Right atrium auricular region (tissue), 2 donors: ENCODE results near the gene KRT31. TPM values are rescaled to one million over a fixed set of nuclear protein-coding genes. Genes with fewer than 3 reads are reported as not detected.

ENCODE experiments used
- DNase-seq: peaks from one replicate; pipeline ENCODE4 v3.0.0-alpha.2; 2019; ENCODE audit warnings: low spot score
- H3K27ac ChIP-seq, 2 donors: fragments of 200-600 bp; sonication (generic); 1 replicate in 1 of 2; 2 replicates in 1 of 2; pipeline ENCODE4 v1.5.1; 2016 to 2019
- H3K27me3 ChIP-seq, 2 donors: fragments of 200-600 bp; sonication (generic); one replicate each; pipeline versions ENCODE4 v1.5.1 to v1.6.0; 2017 to 2019
- H3K36me3 ChIP-seq: fragments of 200-600 bp; sonication (generic); one replicate; pipeline ENCODE4 v1.5.1; 2016
- H3K4me1 ChIP-seq, 2 donors: fragments of 200-600 bp; sonication (generic); one replicate each; pipeline versions ENCODE4 v1.5.1 to v1.6.0; 2017 to 2019
- H3K4me3 ChIP-seq, 2 donors: fragments of 200-600 bp; sonication (generic); 1 replicate in 1 of 2; 2 replicates in 1 of 2; pipeline ENCODE4 v1.5.1; 2017 to 2019; ENCODE audit warnings: mild to moderate bottlenecking in 1 of 2, moderate library complexity in 1 of 2
- H3K9me3 ChIP-seq, 2 donors: fragments of 200-600 bp; sonication (generic); one replicate each; pipeline ENCODE4 v1.5.1; 2019
- CTCF ChIP-seq, 2 donors: fragments of 200-600 bp; sonication (generic); IDR thresholded peaks; one replicate each; pipeline ENCODE4 v1.5.1; 2019; ENCODE audit warnings: antibody characterized with exemption in 2 of 2
- total RNA-seq, 2 donors: library from RNA; depleted of rRNA; stranded (reverse); fragments of >200 nt; gene quantifications; one replicate each; pipeline ENCODE4 v1.1.0, GENCODE V29; 2016

Gene KRT31
- total RNA-seq, 2 donors from 2014 or later, result not detected

GRCh38 chr17:41417127-41417526, 19.7 kb upstream of the KRT31 start:
- no peak for DNase-seq
- H3K9me3 ChIP-seq, result no peaks in the 10 kb centered on the region
- H3K4me3 ChIP-seq, result no peak overlapping the region
- H3K36me3 ChIP-seq, result no peaks in the 10 kb centered on the region
- no peak for TF ChIP-seq CTCF (IDR thresholded peaks at IDR 0.05)
- H3K27ac ChIP-seq, result no peak overlapping the region
- H3K27me3 ChIP-seq, result no peaks in the 10 kb centered on the region
- peaks cover 0 to 9% of the 10 kb centered on the region in 2 donors for H3K4me1 ChIP-seq

- H3K4me3 ChIP-seq, result no peak overlapping the region
- no peaks in the 10 kb centered on the region for H3K27me3 ChIP-seq
- no peaks in the 10 kb centered on the region for H3K36me3 ChIP-seq
- H3K4me1 ChIP-seq, result peaks cover 0 to 9% of the 10 kb centered on the region in 2 donors
- no peaks in the 10 kb centered on the region for H3K9me3 ChIP-seq
- no peak for TF ChIP-seq CTCF (IDR thresholded peaks at IDR 0.05)
- DNase-seq, result no peak
- no peak overlapping the region for H3K27ac ChIP-seq
Measured at GRCh38 chr17:41416479-41416878, 19.1 kb upstream of the KRT31 start.

DNA sequence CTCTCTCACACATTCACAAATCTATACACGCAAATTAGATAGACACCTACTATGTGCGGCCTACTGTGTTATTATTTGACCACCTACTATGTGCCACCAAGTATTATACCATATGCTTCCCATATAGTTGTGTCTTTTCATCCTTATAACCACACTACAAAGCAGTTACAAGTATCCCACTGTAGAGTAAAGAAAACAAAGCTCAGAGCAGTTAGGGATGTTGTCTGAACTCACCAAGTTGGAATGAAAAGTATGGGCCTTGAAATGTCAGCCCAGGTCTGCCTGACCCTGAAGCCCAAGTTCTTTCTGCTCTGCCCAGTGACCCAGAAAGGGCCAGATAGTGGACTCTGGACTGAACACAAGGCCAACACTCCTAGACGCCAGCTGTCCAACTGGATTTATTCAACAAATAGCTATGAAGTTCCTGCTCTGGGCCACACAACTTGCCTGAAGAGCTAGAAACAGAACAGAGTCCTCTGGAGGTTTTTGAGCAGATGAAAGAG, 18.5 kb upstream of the KRT31 start:
- H3K27ac ChIP-seq, result no peak overlapping the region
- TF ChIP-seq CTCF (IDR thresholded peaks at IDR 0.05), result no peak
- H3K9me3 ChIP-seq, result no peaks in the 10 kb centered on the region
- no peak for DNase-seq
- no peak overlapping the region for H3K4me3 ChIP-seq
- no peaks in the 10 kb centered on the region for H3K27me3 ChIP-seq
- H3K36me3 ChIP-seq, result no peaks in the 10 kb centered on the region
- H3K4me1 ChIP-seq, result peaks cover 0 to 9% of the 10 kb centered on the region in 2 donors

GRCh38 chr17:41415411-41415810, 18.0 kb upstream of the KRT31 start:
- no peak overlapping the region for H3K4me3 ChIP-seq
- H3K36me3 ChIP-seq, result no peaks in the 10 kb centered on the region
- no peaks in the 10 kb centered on the region for H3K27me3 ChIP-seq
- no peak for DNase-seq
- no peak overlapping the region for H3K27ac ChIP-seq
- no peaks in the 10 kb centered on the region for H3K9me3 ChIP-seq
- peaks cover 0 to 9% of the 10 kb centered on the region in 2 donors for H3K4me1 ChIP-seq
- no peak for TF ChIP-seq CTCF (IDR thresholded peaks at IDR 0.05)

DNA sequence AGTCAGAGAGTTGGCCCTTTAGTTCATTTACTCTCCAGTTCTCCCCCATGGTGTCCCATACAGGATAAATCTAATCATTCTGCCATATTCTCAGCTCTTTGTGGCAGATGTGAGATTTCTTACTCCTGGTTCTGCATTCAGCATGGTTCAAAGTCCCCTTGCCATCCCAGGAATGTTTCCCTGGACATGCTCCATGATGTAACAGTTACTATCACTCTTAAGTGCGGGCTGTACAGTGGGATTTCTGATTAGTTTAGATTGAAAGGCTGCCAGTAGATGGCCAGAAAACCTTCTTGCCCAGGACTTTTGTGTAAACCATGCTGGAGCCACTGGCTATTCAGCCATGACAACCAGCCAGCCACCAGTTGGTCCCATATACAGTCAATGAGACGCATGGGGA, 16.6 kb upstream of the KRT31 start:
- no peaks in the 10 kb centered on the region for H3K36me3 ChIP-seq
- TF ChIP-seq CTCF (IDR thresholded peaks at IDR 0.05), result no peak
- H3K27me3 ChIP-seq, result no peaks in the 10 kb centered on the region
- H3K9me3 ChIP-seq, result no peaks in the 10 kb centered on the region
- H3K4me1 ChIP-seq, result peaks cover 0 to 9% of the 10 kb centered on the region in 2 donors
- DNase-seq, result no peak
- no peak overlapping the region for H3K27ac ChIP-seq
- no peak overlapping the region for H3K4me3 ChIP-seq

DNA sequence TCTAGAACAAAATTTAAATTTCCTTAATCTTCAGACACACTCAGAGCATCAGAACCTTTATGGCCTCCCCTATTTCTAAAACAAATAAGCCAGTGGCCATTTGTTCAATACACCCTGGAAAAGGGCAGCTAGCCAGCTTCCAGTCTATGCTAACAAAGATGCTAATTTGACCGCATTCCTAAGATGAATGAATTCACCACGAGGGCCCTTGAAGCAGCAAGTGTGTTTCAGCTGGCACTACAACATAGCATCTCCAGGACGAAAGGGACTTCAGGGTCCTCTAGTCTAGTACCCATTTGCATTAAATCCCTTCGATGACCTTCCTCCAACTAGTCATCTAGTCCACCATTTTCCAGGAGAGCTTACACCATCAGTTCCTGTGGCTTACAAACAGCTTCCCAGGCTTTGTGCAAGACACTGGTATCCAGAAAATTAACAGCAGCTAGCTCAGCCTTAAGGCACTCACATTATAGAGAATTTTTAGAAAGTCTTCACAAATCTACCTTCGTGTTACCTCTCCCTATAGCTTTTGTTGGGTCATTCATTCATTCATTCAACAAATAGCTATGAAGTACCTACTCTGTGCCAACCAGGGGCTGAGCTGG, 16.0 kb upstream of the KRT31 start:
- no peak for DNase-seq
- no peak overlapping the region for H3K27ac ChIP-seq

More for the DNA sequence above, 16.0 kb upstream of the KRT31 start:
- H3K4me1 ChIP-seq, result peaks cover 0 to 9% of the 10 kb centered on the region in 2 donors
- H3K27me3 ChIP-seq, result no peaks in the 10 kb centered on the region
- H3K9me3 ChIP-seq, result no peaks in the 10 kb centered on the region
- TF ChIP-seq CTCF (IDR thresholded peaks at IDR 0.05), result no peak
- H3K36me3 ChIP-seq, result no peaks in the 10 kb centered on the region
- no peak overlapping the region for H3K4me3 ChIP-seq
